Stomach (tissue), 4 donors: Measurements from ENCODE around the gene PTPRK.

Experiments used
- CTCF ChIP-seq, 7 experiments: fragments of 450-650 bp in 4 of 7; fragments of 200-600 bp in 3 of 7; sonication (generic) in 3 of 7; IDR thresholded peaks; one replicate each; pipeline ENCODE4 v1.5.1; 2016 to 2019; ENCODE audit warnings: antibody characterized with exemption in 7 of 7, control low read depth in 2 of 7, mild to moderate bottlenecking in 1 of 7
- EP300 ChIP-seq: sonication (generic); formaldehyde crosslinking; IDR thresholded peaks from one replicate; pipeline ENCODE4 v1.6.1; 2017; ENCODE audit warnings: antibody characterized with exemption
- POLR2A ChIP-seq, 4 donors: fragments of 450-650 bp; IDR thresholded peaks; one replicate each; pipeline ENCODE4 v1.6.1; 2016; ENCODE audit warnings: antibody characterized with exemption in 4 of 4, control low read depth in 2 of 4, mild to moderate bottlenecking in 1 of 4, moderate library complexity in 1 of 4
- POLR2AphosphoS5 ChIP-seq, 3 donors: sonication (generic); formaldehyde crosslinking; IDR thresholded peaks; one replicate each; pipeline ENCODE4 v1.6.1; 2016; ENCODE audit warnings: antibody characterized with exemption in 3 of 3

DNA sequence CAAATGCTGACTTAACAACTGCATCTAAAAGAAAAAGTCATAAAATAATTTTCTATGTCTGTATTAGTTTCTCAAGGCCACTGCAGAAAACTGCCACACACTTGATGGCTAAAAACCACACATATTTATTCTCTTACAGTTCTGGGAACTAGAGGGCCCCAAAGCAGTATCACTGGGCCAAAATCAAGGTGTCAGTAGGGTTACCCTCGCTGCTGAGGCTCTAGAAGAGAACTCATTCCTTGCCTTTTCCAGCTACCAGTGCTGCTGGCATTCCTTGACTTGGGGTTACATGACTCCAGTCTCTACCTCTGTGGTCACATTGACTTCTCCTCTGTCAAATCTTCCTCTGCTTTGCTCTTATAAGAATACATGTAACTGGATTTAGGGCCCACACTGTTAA, 494.9 kb downstream of the PTPRK start:
- TF ChIP-seq POLR2A (IDR thresholded peaks at IDR 0.05) (no peak), CTCF (IDR thresholded peaks at IDR 0.05) (no peak), POLR2AphosphoS5 (IDR thresholded peaks at IDR 0.05) (no peak), EP300 (no peak)
